ENCODE measurements around the gene DBNL.

- no peak; the same call in 1 of the 2 replicates for TF ChIP-seq POLR2A (IDR thresholded peaks at IDR 0.05; ENCODE audit: low read depth, low read length)
- no peak for TF ChIP-seq POLR2AphosphoS5 (IDR thresholded peaks at IDR 0.05; ENCODE audit: low read depth, low read length)
- TF ChIP-seq TAF1 (IDR thresholded peaks at IDR 0.05; ENCODE audit: borderline replicate concordance, low read depth, low read length), result no peak
Measured at GRCh38 chr7:44080686-44081265, 36.3 kb downstream of the DBNL start.
